BLaER1 treated with 17β-estradiol and CSF1 and Interleukin-3, amounts not matched to agents 10 nM and 100 nM (cell line): ENCODE measurements around the gene MAX.

Source experiments
- H3K27ac ChIP-seq, 11 experiments: shearing (Covaris generic); formaldehyde crosslinking; 2 replicates each; pipeline ENCODE4 v1.8.1; 2022
- H3K27me3 ChIP-seq, 11 experiments: shearing (Covaris generic); formaldehyde crosslinking; 2 replicates each; pipeline ENCODE4 v1.8.1; 2022
- H3K36me3 ChIP-seq, 11 experiments: shearing (Covaris generic); formaldehyde crosslinking; 2 replicates each; pipeline ENCODE4 v1.8.1; 2022
- H3K4me1 ChIP-seq, 10 experiments: shearing (Covaris generic); formaldehyde crosslinking; 2 replicates each; pipeline ENCODE4 v1.8.1; 2022
- H3K4me2 ChIP-seq, 11 experiments: shearing (Covaris generic); formaldehyde crosslinking; 2 replicates each; pipeline ENCODE4 v1.8.1; 2022
- H3K4me3 ChIP-seq, 10 experiments: shearing (Covaris generic); formaldehyde crosslinking; 2 replicates each; pipeline ENCODE4 v1.8.1; 2022
- H3K9ac ChIP-seq, 11 experiments: shearing (Covaris generic); formaldehyde crosslinking; 2 replicates each; pipeline ENCODE4 v1.8.1; 2022
- H3K9me3 ChIP-seq, 11 experiments: shearing (Covaris generic); formaldehyde crosslinking; replicated peaks in 1 of 11; 2 replicates each; pipeline ENCODE4 v1.8.1; 2022
- H4K20me1 ChIP-seq, 11 experiments: shearing (Covaris generic); formaldehyde crosslinking; 2 replicates each; pipeline ENCODE4 v1.8.1; 2022
- Cebpa-rat ChIP-seq, 11 experiments: shearing (Covaris generic); IDR thresholded peaks; 2 replicates each; pipeline ENCODE4 v1.8.1; 2022

The MAX gene

GRCh38 chr14:65053466-65053865, 48.9 kb downstream of the MAX start:
- Histone ChIP-seq H3K4me1 (peaks cover 23 to 48% (median 42%) of the 10 kb centered on the region in 10 experiments), H3K9ac (no peak overlapping the region), H3K27ac (peak overlapping the region in 6 of 11 experiments; percentile 47 to 68 (median 54); a peak in 7 of 22 replicates), H3K36me3 (peaks cover 7 to 44% (median 24%) of the 10 kb centered on the region in 11 experiments; a peak in 21 of 22 replicates), H3K4me3 (no peak overlapping the region), H3K4me2 (peak overlapping the region in 6 of 11 experiments; percentile 66 to 99 (median 88); a peak in 5 of 22 replicates), H3K27me3 (no peaks in the 10 kb centered on the region), H3K9me3 (no peaks in the 10 kb centered on the region), H4K20me1 (peaks cover 0 to 16% (median 0%) of the 10 kb centered on the region in 11 experiments; a peak in 1 of 22 replicates)
- no peak for TF ChIP-seq Cebpa-rat (IDR thresholded peaks at IDR 0.05)

GRCh38 chr14:65052832-65053231, 49.5 kb downstream of the MAX start:
- peak overlapping the region in 1 of 11 experiments; percentile 99; a peak in 1 of 22 replicates for H3K4me2 ChIP-seq
- H3K4me1 ChIP-seq = peaks cover 29 to 52% (median 47%) of the 10 kb centered on the region in 10 experiments
- 0 out of 22 replicates have a peak overlapping the region, but pooled peaks of 1 of the 11 experiments have one; percentile 17 for H3K27ac ChIP-seq
- no peaks in the 10 kb centered on the region for H3K27me3 ChIP-seq
- peaks cover 9 to 46% (median 28%) of the 10 kb centered on the region in 11 experiments; a peak in 19 of 22 replicates for H3K36me3 ChIP-seq
- peaks cover 0 to 16% (median 0%) of the 10 kb centered on the region in 11 experiments; a peak in 1 of 22 replicates for H4K20me1 ChIP-seq
- no peak for TF ChIP-seq Cebpa-rat (IDR thresholded peaks at IDR 0.05)
- H3K9ac ChIP-seq = no peak overlapping the region
- no peaks in the 10 kb centered on the region for H3K9me3 ChIP-seq
- H3K4me3 ChIP-seq = no peak overlapping the region

GRCh38 chr14:65045709-65046108, 56.6 kb downstream of the MAX start:
- H3K4me1 ChIP-seq = peaks cover 0 to 64% (median 34%) of the 10 kb centered on the region in 10 experiments; a peak in 17 of 20 replicates
- H3K9ac ChIP-seq = no peak overlapping the region
- no peaks in the 10 kb centered on the region for H4K20me1 ChIP-seq
- H3K36me3 ChIP-seq = peaks cover 20 to 77% (median 55%) of the 10 kb centered on the region in 11 experiments
- H3K9me3 ChIP-seq = no peaks in the 10 kb centered on the region
- H3K4me3 ChIP-seq = no peak overlapping the region
- no peaks in the 10 kb centered on the region for H3K27me3 ChIP-seq
- TF ChIP-seq Cebpa-rat (IDR thresholded peaks at IDR 0.05) = no peak
- peak overlapping the region in 1 of 11 experiments; percentile 5; a peak in 4 of 22 replicates for H3K27ac ChIP-seq
- H3K4me2 ChIP-seq = peak overlapping the region in 3 of 11 experiments; percentile 43 to 67 (median 64); a peak in 5 of 22 replicates

- H4K20me1 ChIP-seq = no peaks in the 10 kb centered on the region
- TF ChIP-seq Cebpa-rat (IDR thresholded peaks at IDR 0.05) = no peak
Measured at GRCh38 chr14:65045006-65045405, 57.3 kb downstream of the MAX start.

GRCh38 chr14:65044596-65044959, 57.7 kb downstream of the MAX start:
- H3K9ac ChIP-seq = peak overlapping the region in 2 of 11 experiments; percentile 21 to 51; a peak in 3 of 22 replicates
- H3K4me3 ChIP-seq = no peak overlapping the region
- peaks cover 0 to 64% (median 34%) of the 10 kb centered on the region in 10 experiments; a peak in 17 of 20 replicates for H3K4me1 ChIP-seq
- peak overlapping the region in 7 of 11 experiments; percentile 47 to 70 (median 59); a peak in 12 of 22 replicates for H3K27ac ChIP-seq
- H4K20me1 ChIP-seq = no peaks in the 10 kb centered on the region
- H3K4me2 ChIP-seq = peak overlapping the region in 8 of 11 experiments; percentile 24 to 82 (median 59); a peak in 12 of 22 replicates
- H3K27me3 ChIP-seq = no peaks in the 10 kb centered on the region
- peaks cover 22 to 86% (median 59%) of the 10 kb centered on the region in 11 experiments for H3K36me3 ChIP-seq
- peak in 2 of 11 experiments; percentile 29 to 32; a peak in 2 of 22 replicates for TF ChIP-seq Cebpa-rat (IDR thresholded peaks at IDR 0.05)
- H3K9me3 ChIP-seq = no peaks in the 10 kb centered on the region

More at GRCh38 chr14:65045006-65045405, 57.3 kb downstream of the MAX start:
- Histone ChIP-seq H3K4me1 (peaks cover 0 to 64% (median 34%) of the 10 kb centered on the region in 10 experiments; a peak in 17 of 20 replicates), H3K27ac (peak overlapping the region in 6 of 11 experiments; percentile 21 to 68 (median 40); a peak in 7 of 22 replicates), H3K4me2 (peak overlapping the region in 5 of 11 experiments; percentile 57 to 82 (median 82); a peak in 8 of 22 replicates), H3K9me3 (no peaks in the 10 kb centered on the region), H3K4me3 (no peak overlapping the region), H3K27me3 (no peaks in the 10 kb centered on the region), H3K36me3 (peaks cover 22 to 82% (median 59%) of the 10 kb centered on the region in 11 experiments), H3K9ac (no peak overlapping the region)

GRCh38 chr14:65043893-65044595, 58.3 kb downstream of the MAX start:
- Histone ChIP-seq H3K27me3 (no peaks in the 10 kb centered on the region), H3K4me2 (peak overlapping the region in 8 of 11 experiments; percentile 24 to 82 (median 59); a peak in 12 of 22 replicates), H3K9me3 (no peaks in the 10 kb centered on the region), H3K27ac (peak overlapping the region in 9 of 11 experiments; percentile 32 to 70 (median 53); a peak in 15 of 22 replicates), H4K20me1 (no peaks in the 10 kb centered on the region), H3K4me3 (no peak overlapping the region), H3K4me1 (peaks cover 4 to 65% (median 35%) of the 10 kb centered on the region in 10 experiments), H3K36me3 (peaks cover 20 to 89% (median 59%) of the 10 kb centered on the region in 11 experiments), H3K9ac (peak overlapping the region in 3 of 11 experiments; percentile 14 to 51 (median 21); a peak in 5 of 22 replicates)
- no peak for TF ChIP-seq Cebpa-rat (IDR thresholded peaks at IDR 0.05)

- Histone ChIP-seq H3K27ac (peak overlapping the region in 7 of 11 experiments; percentile 3 to 61 (median 32); a peak in 10 of 22 replicates), H3K4me2 (peak overlapping the region in 5 of 11 experiments; percentile 38 to 82 (median 73); a peak in 12 of 22 replicates), H3K27me3 (no peaks in the 10 kb centered on the region), H3K4me1 (peaks cover 12 to 65% (median 38%) of the 10 kb centered on the region in 10 experiments), H3K4me3 (no peak overlapping the region), H3K9me3 (no peaks in the 10 kb centered on the region), H3K36me3 (peaks cover 14 to 81% (median 54%) of the 10 kb centered on the region in 11 experiments), H4K20me1 (no peaks in the 10 kb centered on the region), H3K9ac (peak overlapping the region in 1 of 11 experiments; percentile 26; a peak in 2 of 22 replicates)
- no peak for TF ChIP-seq Cebpa-rat (IDR thresholded peaks at IDR 0.05)
Measured at GRCh38 chr14:65042731-65043372, 59.5 kb downstream of the MAX start.

- Histone ChIP-seq H3K36me3 (peaks cover 14 to 79% (median 52%) of the 10 kb centered on the region in 11 experiments), H3K9ac (peak overlapping the region in 1 of 11 experiments; percentile 26; a peak in 1 of 22 replicates)
Measured at GRCh38 chr14:65042296-65042695, 60.0 kb downstream of the MAX start.

More at GRCh38 chr14:65042296-65042695, 60.0 kb downstream of the MAX start:
- no peaks in the 10 kb centered on the region for H3K27me3 ChIP-seq
- no peak for TF ChIP-seq Cebpa-rat (IDR thresholded peaks at IDR 0.05)
- H4K20me1 ChIP-seq = no peaks in the 10 kb centered on the region
- H3K9me3 ChIP-seq = no peaks in the 10 kb centered on the region
- no peak overlapping the region for H3K4me3 ChIP-seq
- peak overlapping the region in 3 of 11 experiments; percentile 42 to 61 (median 59); a peak in 7 of 22 replicates for H3K27ac ChIP-seq
- peaks cover 11 to 59% (median 35%) of the 10 kb centered on the region in 10 experiments for H3K4me1 ChIP-seq
- peak overlapping the region in 5 of 11 experiments; percentile 38 to 82 (median 73); a peak in 10 of 22 replicates for H3K4me2 ChIP-seq
